ENCODE measurements around the gene CDR2L. TPM values are rescaled to one million over a fixed set of nuclear protein-coding genes. Genes with fewer than 3 reads are reported as not detected.

The CDR2L gene
- polyA plus RNA-seq, 2 of the 4 experiments (the other 2 are of a cell fraction), result 18.5 to 34.0 TPM

- Histone ChIP-seq H3K9me3 (no peaks in the 10 kb centered on the region), H3K4me2 (peak overlapping the region; percentile 96), H3K4me1 (peaks cover 18% of the 10 kb centered on the region), H3K27ac (peak overlapping the region; percentile 85 to 92), H3K4me3 (peak overlapping the region; percentile 76)
- ATAC-seq (no peak; a peak in 1 of 6 replicates), FAIRE-seq (no peak), DNase-seq (ENCODE audit: low read depth in 1 of 2, low spot score in 1 of 2) (no peak)
- ChIA-PET POLR2A (interaction anchor here (0.7 to 4.0 kb wide), 25 partner anchors 8 to 844 kb away, joined by 3 to 107 read pairs (median 6); partner anchors contain the start of genes ATP5PD, CDR2L, FDXR and HID1), CTCF (interaction anchor here (0.6 to 19.2 kb wide), 30 partner anchors 9 to 361 kb away, joined by 3 to 404 read pairs (median 5); partner anchors contain the start of genes CDR2L, HID1, NT5C and OTOP2)
- TF ChIP-seq BHLHE40 (IDR thresholded peaks at IDR 0.05; ENCODE audit: low read depth, low read length) (no peak), CBX8 (IDR thresholded peaks at IDR 0.05) (no peak), CBX2 (IDR thresholded peaks at IDR 0.05; ENCODE audit: borderline replicate concordance, low read depth) (no peak), FOSL2 (IDR thresholded peaks at IDR 0.05) (no peak), FOSL2 (CRISPR knock-in tag; IDR thresholded peaks at IDR 0.05) (no peak), HOXB5 (CRISPR knock-in tag; IDR thresholded peaks at IDR 0.05) (no peak), MAZ (IDR thresholded peaks at IDR 0.05; ENCODE audit: borderline replicate concordance, low read depth, low read length) (no peak), NR3C1 (IDR thresholded peaks at IDR 0.05) (no peak), KDM1A (IDR thresholded peaks at IDR 0.05; ENCODE audit: low read depth) (no peak)
- TF ChIP-seq, protein P1, sequence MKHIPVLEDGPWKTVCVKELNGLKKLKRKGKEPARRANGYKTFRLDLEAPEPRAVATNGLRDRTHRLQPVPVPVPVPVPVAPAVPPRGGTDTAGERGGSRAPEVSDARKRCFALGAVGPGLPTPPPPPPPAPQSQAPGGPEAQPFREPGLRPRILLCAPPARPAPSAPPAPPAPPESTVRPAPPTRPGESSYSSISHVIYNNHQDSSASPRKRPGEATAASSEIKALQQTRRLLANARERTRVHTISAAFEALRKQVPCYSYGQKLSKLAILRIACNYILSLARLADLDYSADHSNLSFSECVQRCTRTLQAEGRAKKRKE (CRISPR knock-in tag; IDR thresholded peaks at IDR 0.05; ENCODE audit: low read depth), result no peak
- TF ChIP-seq, protein P2, sequence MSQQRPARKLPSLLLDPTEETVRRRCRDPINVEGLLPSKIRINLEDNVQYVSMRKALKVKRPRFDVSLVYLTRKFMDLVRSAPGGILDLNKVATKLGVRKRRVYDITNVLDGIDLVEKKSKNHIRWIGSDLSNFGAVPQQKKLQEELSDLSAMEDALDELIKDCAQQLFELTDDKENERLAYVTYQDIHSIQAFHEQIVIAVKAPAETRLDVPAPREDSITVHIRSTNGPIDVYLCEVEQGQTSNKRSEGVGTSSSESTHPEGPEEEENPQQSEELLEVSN (IDR thresholded peaks at IDR 0.05; ENCODE audit: borderline replicate concordance, low read depth), result no peak
- 25% methylated on average over 5 of the region's 5 CpGs for whole genome bisulfite sequencing (ENCODE audit: missing lambda C conversion rate)
These were observed 24.6 kb downstream of the CDR2L start for GRCh38 chr17:75012096-75012345.

DNA sequence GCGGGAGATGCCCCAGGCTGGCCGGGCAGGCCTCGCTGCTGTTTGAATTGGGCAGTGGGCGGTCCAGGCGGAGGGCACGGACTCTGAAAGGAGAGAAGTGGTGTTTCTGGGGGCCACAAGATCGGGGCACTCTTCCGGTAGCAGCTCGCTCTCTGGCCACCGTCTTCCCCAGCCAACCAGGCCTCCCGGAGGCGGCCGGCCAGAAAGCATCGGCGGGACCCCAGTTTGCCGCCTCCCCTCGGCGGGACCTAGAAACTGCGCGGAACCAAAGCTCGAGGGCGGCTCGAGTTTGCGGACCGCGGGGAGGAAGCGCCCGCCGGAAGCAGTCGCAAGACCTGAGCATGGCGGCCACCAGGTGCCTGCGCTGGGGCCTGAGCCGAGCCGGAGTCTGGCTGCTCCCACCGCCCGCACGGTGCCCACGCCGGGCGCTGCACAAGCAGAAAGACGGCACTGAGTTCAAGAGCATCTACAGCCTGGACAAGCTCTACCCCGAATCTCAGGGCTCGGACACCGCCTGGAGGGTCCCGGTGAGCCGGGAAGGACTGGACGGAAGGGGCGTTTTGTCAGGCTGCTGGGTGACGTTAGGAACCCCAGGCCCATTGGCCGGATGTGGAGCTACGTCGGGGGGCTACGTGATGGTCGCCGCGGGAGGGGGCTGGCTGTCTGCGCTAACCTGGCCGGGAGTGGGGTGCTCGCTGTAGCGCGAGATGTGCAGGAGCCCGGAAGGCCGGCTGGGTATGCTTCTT, 25.1 kb downstream of the CDR2L start, which contains the start of gene MRPL58:
MRPL58 (plus strand) TSS at position 325 of the 746 bp plus-strand sequence; CDS start at position 342, 17 bp downstream.
- DNase-seq (ENCODE audit: low read depth in 1 of 2, low spot score in 1 of 2) (peak; percentile 94 to 95), FAIRE-seq (no peak), ATAC-seq (peak; percentile 92 to 96)
- 2% methylated on average over 45 of the region's 63 CpGs for WGBS (ENCODE audit: missing lambda C conversion rate)
- no peaks in the 10 kb centered on the region for H3K9me3 ChIP-seq
- peak within 1 kb of the TSS; percentile 85 to 92 for H3K27ac ChIP-seq
- ChIA-PET POLR2A (interaction anchor here (0.7 to 4.0 kb wide), 30 partner anchors 9 to 843 kb away, joined by 3 to 107 read pairs (median 6); partner anchors contain the start of genes ATP5PD, CDR2L, FDXR and HID1), CTCF (interaction anchor here (0.6 to 19.2 kb wide), 33 partner anchors 8 to 362 kb away, joined by 3 to 404 read pairs (median 5); partner anchors contain the start of genes CDR2L, HID1, NT5C and OTOP2)
- peak within 1 kb of the TSS; percentile 76 for H3K4me3 ChIP-seq
- H3K4me1 ChIP-seq, result peaks cover 18% of the 10 kb centered on the region
- H3K4me2 ChIP-seq, result peak within 1 kb of the TSS; percentile 96
- TF ChIP-seq HOXB5 (CRISPR knock-in tag; IDR thresholded peaks at IDR 0.05) (0 out of 2 replicates have a peak, but pooled peaks have one; percentile 55), RNF2 (IDR thresholded peaks at IDR 0.05; ENCODE audit: borderline replicate concordance, low read depth) (no peak), FOXS1 (CRISPR knock-in tag; IDR thresholded peaks at IDR 0.05) (no peak), KDM5A (IDR thresholded peaks at IDR 0.05) (peak; percentile 91), USF2 (IDR thresholded peaks at IDR 0.05) (no peak), ZC3H11A (IDR thresholded peaks at IDR 0.05) (no peak), SMC3 (IDR thresholded peaks at IDR 0.05) (peak; percentile 70; the same call in 2 of the 3 replicates), CBX2 (IDR thresholded peaks at IDR 0.05; ENCODE audit: borderline replicate concordance, low read depth) (no peak), JUNB (IDR thresholded peaks at IDR 0.05) (no peak), HOXA7 (CRISPR knock-in tag; IDR thresholded peaks at IDR 0.05) (no peak), GATA3 (IDR thresholded peaks at IDR 0.05; ENCODE audit: borderline replicate concordance) (peak; percentile 58; the same call in 1 of the 2 replicates), BHLHE40 (IDR thresholded peaks at IDR 0.05; ENCODE audit: low read depth, low read length) (no peak), FOSB (CRISPR knock-in tag; IDR thresholded peaks at IDR 0.05) (no peak), CHD2 (IDR thresholded peaks at IDR 0.05; ENCODE audit: low read length, partially characterized antibody) (no peak), HOXB13 (CRISPR knock-in tag; IDR thresholded peaks at IDR 0.05; ENCODE audit: low read depth) (peak; percentile 65; the same call in 1 of the 2 replicates), POLR2A (IDR thresholded peaks at IDR 0.05; ENCODE audit: low read length) (peak; percentile 79), EHMT2 (IDR thresholded peaks at IDR 0.05; ENCODE audit: low read depth) (no peak), RAD21 (conservative IDR thresholded peaks at IDR 0.05 in 1 of 2, IDR thresholded peaks at IDR 0.05 in 1 of 2) (peak; percentile 37 to 48; a peak in 4 of 5 replicates), MAX (IDR thresholded peaks at IDR 0.05) (peak; percentile 91), PHF8 (IDR thresholded peaks at IDR 0.05; ENCODE audit: borderline replicate concordance, low read depth) (peak; percentile 84; the same call in 1 of the 2 replicates), SREBF2 (IDR thresholded peaks at IDR 0.05) (no peak), NFE2L2 (conservative IDR thresholded peaks at IDR 0.05; ENCODE audit: low read length) (no peak), MAZ (IDR thresholded peaks at IDR 0.05; ENCODE audit: borderline replicate concordance, low read depth, low read length) (peak; percentile 54; the same call in 1 of the 2 replicates), FOSL2 (IDR thresholded peaks at IDR 0.05) (no peak), FOSL2 (CRISPR knock-in tag; IDR thresholded peaks at IDR 0.05) (peak; percentile 32; the same call in 1 of the 2 replicates)
- TF ChIP-seq, protein P1 (CRISPR knock-in tag; IDR thresholded peaks at IDR 0.05; ENCODE audit: low read depth), result 0 out of 2 replicates have a peak, but pooled peaks have one; percentile 51
- TF ChIP-seq, protein P2 (IDR thresholded peaks at IDR 0.05; ENCODE audit: borderline replicate concordance, low read depth), result peak; percentile 63
- TF ChIP-seq, protein P3, sequence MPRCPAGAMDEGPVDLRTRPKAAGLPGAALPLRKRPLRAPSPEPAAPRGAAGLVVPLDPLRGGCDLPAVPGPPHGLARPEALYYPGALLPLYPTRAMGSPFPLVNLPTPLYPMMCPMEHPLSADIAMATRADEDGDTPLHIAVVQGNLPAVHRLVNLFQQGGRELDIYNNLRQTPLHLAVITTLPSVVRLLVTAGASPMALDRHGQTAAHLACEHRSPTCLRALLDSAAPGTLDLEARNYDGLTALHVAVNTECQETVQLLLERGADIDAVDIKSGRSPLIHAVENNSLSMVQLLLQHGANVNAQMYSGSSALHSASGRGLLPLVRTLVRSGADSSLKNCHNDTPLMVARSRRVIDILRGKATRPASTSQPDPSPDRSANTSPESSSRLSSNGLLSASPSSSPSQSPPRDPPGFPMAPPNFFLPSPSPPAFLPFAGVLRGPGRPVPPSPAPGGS (IDR thresholded peaks at IDR 0.05), result peak; percentile 81

Measured in A549 (cell line).